Thyroid gland (tissue), 4 donors: ENCODE results near the gene PIP. TPM values are rescaled to one million over a fixed set of nuclear protein-coding genes. Genes with fewer than 3 reads are reported as not detected.

Experiments used
- DNase-seq, 2 donors: peaks; one replicate each; pipeline ENCODE4 v3.0.0-alpha.2; 2019
- H3K27ac ChIP-seq, 3 donors: fragments of 200-600 bp; sonication (generic); 1 replicate in 2 of 3; 2 replicates in 1 of 3; pipeline ENCODE4 v1.5.1; 2016 to 2019; ENCODE audit warnings: mild to moderate bottlenecking in 1 of 3, moderate library complexity in 1 of 3
- H3K27me3 ChIP-seq: fragments of 200-600 bp; sonication (generic); one replicate; pipeline ENCODE4 v1.5.1; 2019
- H3K36me3 ChIP-seq, 2 donors: fragments of 200-600 bp; sonication (generic); one replicate each; pipeline ENCODE4 v1.5.1; 2016 to 2019
- H3K4me1 ChIP-seq, 2 donors: fragments of 200-600 bp; sonication (generic); one replicate each; pipeline ENCODE4 v1.5.1; 2017 to 2019
- H3K4me3 ChIP-seq, 3 donors: fragments of 200-600 bp; sonication (generic); replicated peaks in 1 of 3; 1 replicate in 2 of 3; 2 replicates in 1 of 3; pipeline ENCODE4 v1.5.1; 2016; ENCODE audit warnings: mild to moderate bottlenecking in 1 of 3
- H3K9me3 ChIP-seq: fragments of 200-600 bp; sonication (generic); one replicate; pipeline ENCODE4 v1.5.1; 2017
- CTCF ChIP-seq, 6 experiments: fragments of 200-600 bp in 3 of 6; fragments of 450-650 bp in 3 of 6; sonication (generic) in 3 of 6; IDR thresholded peaks; one replicate each; pipeline ENCODE4 v1.5.1; 2016 to 2019; ENCODE audit warnings: antibody characterized with exemption in 6 of 6, mild to moderate bottlenecking in 2 of 6, inconsistent platforms in 1 of 6, moderate library complexity in 1 of 6
- POLR2A ChIP-seq, 2 donors: fragments of 450-650 bp; IDR thresholded peaks; one replicate each; pipeline ENCODE4 v1.6.1; 2017; ENCODE audit warnings: antibody characterized with exemption in 2 of 2, mild to moderate bottlenecking in 2 of 2, moderate library complexity in 1 of 2
- WGBS, 2 donors: methylation state at CpG; one replicate each; pipeline ENCODE4 v1.1.5; 2017; 5-methylcytosine and 5-hydroxymethylcytosine counted together
- intact Hi-C: fragments of 100-400 bp; cut with DNase I; formaldehyde crosslinking; loops from one replicate; pipeline ENCODE4 v1.15.1; 2023
- total RNA-seq, 4 donors: library from RNA; depleted of rRNA; stranded (reverse); fragments of >200 nt; gene quantifications; one replicate each; pipeline ENCODE4 v1.2.3, GENCODE V29; 2016

PIP gene
- total RNA-seq, 4 donors from 2014 or later = not detected

GRCh38 chr7:143181349-143181748 is 49.5 kb downstream of the PIP start:
- no peaks in the 10 kb centered on the region for H3K9me3 ChIP-seq
- H3K27ac ChIP-seq = no peak overlapping the region
- H3K27me3 ChIP-seq = no peaks in the 10 kb centered on the region
- no peak overlapping the region for H3K4me3 ChIP-seq
- intact Hi-C loops = no loop called here
- WGBS, 2 donors = 87 to 94% methylated on average over 2 of the region's 2 CpGs
- H3K36me3 ChIP-seq = no peaks in the 10 kb centered on the region
- no peak for DNase-seq
- TF ChIP-seq CTCF (IDR thresholded peaks at IDR 0.05) (no peak), POLR2A (IDR thresholded peaks at IDR 0.05) (no peak)
- H3K4me1 ChIP-seq = no peaks in the 10 kb centered on the region

DNA sequence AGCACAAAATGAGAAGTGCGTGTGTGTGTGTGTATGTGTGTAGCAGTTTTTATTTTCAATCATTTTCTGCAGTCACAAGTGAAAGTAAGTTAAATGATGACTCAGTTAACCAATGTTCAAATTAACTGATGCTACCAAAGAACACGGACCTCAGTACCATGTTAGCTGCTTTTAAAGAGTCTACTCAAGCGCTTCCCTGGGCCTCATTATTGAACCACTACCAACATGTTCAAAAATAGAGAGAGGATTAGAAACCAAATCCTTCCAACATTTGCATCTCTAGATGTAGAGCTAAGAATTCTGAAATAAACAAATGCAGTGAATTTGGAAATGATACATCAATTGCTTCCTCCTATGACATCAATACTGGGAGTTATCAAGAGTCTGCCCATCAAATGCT is 51.1 kb downstream of the PIP start, which contains the start of gene TAS2R39:
TAS2R39 (plus strand) TSS at position 396 of the 400 bp plus-strand sequence; CDS start at position 396, 0 bp downstream.
- Histone ChIP-seq H3K4me3 (no peak within 1 kb of the TSS), H3K9me3 (no peaks in the 10 kb centered on the region), H3K27ac (no peak within 1 kb of the TSS), H3K27me3 (no peaks in the 10 kb centered on the region), H3K36me3 (no peaks in the 10 kb centered on the region), H3K4me1 (no peaks in the 10 kb centered on the region)
- intact Hi-C loops = no loop called here
- TF ChIP-seq POLR2A (IDR thresholded peaks at IDR 0.05) (no peak), CTCF (IDR thresholded peaks at IDR 0.05) (no peak)
- no peak for DNase-seq
- WGBS, 2 donors = 90 to 95% methylated on average over 3 of the region's 3 CpGs

GRCh38 chr7:143185551-143185950 is 53.7 kb downstream of the PIP start:
- no peaks in the 10 kb centered on the region for H3K9me3 ChIP-seq
- H3K36me3 ChIP-seq = no peaks in the 10 kb centered on the region
- H3K4me3 ChIP-seq = no peak overlapping the region
- intact Hi-C loops = no loop called here
- no peaks in the 10 kb centered on the region for H3K27me3 ChIP-seq
- no peak for DNase-seq
- WGBS, 2 donors = 70 to 71% methylated on average over 1 of the region's 1 CpG
- no peak overlapping the region for H3K27ac ChIP-seq
- no peaks in the 10 kb centered on the region for H3K4me1 ChIP-seq
- TF ChIP-seq CTCF (IDR thresholded peaks at IDR 0.05) (no peak), POLR2A (IDR thresholded peaks at IDR 0.05) (no peak)

DNA sequence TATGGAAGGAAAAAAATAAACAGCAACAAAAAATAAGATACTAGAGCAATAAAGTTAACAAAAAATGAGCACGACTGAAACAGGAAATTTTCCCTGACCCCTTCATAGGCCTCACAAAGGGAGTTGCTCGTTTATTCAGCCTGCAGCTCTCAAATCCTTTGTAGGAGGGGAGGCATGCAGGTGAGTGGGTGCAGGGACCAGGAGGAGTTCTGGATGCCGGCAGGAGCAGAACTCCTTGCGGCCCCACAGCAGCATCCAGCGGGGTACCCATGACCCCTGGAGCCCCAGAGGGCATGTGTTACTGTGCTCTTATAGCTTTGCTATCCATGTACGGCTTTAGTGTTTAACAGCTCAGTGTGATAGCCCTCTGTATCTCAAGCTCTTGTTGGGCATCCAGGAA is 57.1 kb downstream of the PIP start:
- H3K4me1 ChIP-seq = no peaks in the 10 kb centered on the region
- intact Hi-C loops = no loop called here
- no peaks in the 10 kb centered on the region for H3K27me3 ChIP-seq
- WGBS, 2 donors = 52 to 60% methylated on average over 6 of the region's 6 CpGs
- no peak for DNase-seq
- no peaks in the 10 kb centered on the region for H3K9me3 ChIP-seq
- H3K36me3 ChIP-seq = no peaks in the 10 kb centered on the region
- H3K4me3 ChIP-seq = no peak overlapping the region
- no peak overlapping the region for H3K27ac ChIP-seq
- TF ChIP-seq POLR2A (IDR thresholded peaks at IDR 0.05) = no peak
- TF ChIP-seq CTCF (IDR thresholded peaks at IDR 0.05) = no peak

Other genes starting within 250 kb of the PIP start
- 1 to 10 TPM in 2 of 4 donors, under 1 TPM in 2; 0.25 to 2.9 (median 1.2) TPM for gene TRPV6, start 246.3 kb upstream of the PIP start, total RNA-seq
- not detected for gene TRPV5, start 198.3 kb upstream of the PIP start, total RNA-seq
- under 1 TPM in 1 of 4 donors, not detected in 3; 0.67 TPM for gene LLCFC1, start 192.6 kb upstream of the PIP start, total RNA-seq
- 1 to 10 TPM in 1 of 4 donors, under 1 TPM in 3; 0.29 to 2.0 (median 0.49) TPM for gene KEL, start 169.7 kb upstream of the PIP start, total RNA-seq
- 1 to 10 TPM in 1 of 4 donors, not detected in 3; 1.2 TPM for gene OR9A2, start 104.9 kb upstream of the PIP start, total RNA-seq
- gene OR6V1, start 79.7 kb upstream of the PIP start, total RNA-seq = not detected
- not detected for gene TAS2R39, start 51.3 kb downstream of the PIP start, total RNA-seq
- gene TAS2R40, start 90.0 kb downstream of the PIP start, total RNA-seq = not detected
- 100 to 1,000 TPM; 147 to 319 (median 220) TPM for gene GSTK1, start 131.4 kb downstream of the PIP start, total RNA-seq
- 10 to 100 TPM in 2 of 4 donors, 1 to 10 TPM in 2; 6.6 to 50.2 (median 19.6) TPM for gene TMEM139, start 152.9 kb downstream of the PIP start, total RNA-seq
- gene CASP2, start 156.3 kb downstream of the PIP start, total RNA-seq = 10 to 100 TPM; 13.0 to 21.7 (median 17.5) TPM
- not detected for gene CLCN1, start 184.0 kb downstream of the PIP start, total RNA-seq
- gene FAM131B, start 230.6 kb downstream of the PIP start, total RNA-seq = under 1 TPM in 2 of 4 donors, not detected in 2; 0.11 to 0.54 TPM
- gene ZYX, start 249.3 kb downstream of the PIP start, total RNA-seq = 10 to 100 TPM; 24.6 to 55.4 (median 31.3) TPM